GM23248 (cell line): Measurements from ENCODE around the gene TJAP1. TPM values are rescaled to one million over a fixed set of nuclear protein-coding genes. Genes with fewer than 3 reads are reported as not detected.
"Not testable (repeated sequence)": the region's sequence is repeated elsewhere in the genome, so short reads cannot be mapped to it uniquely, and the experiment has no call there.

Experiments used
- DNase-seq: peaks from one replicate; pipeline ENCODE4 v3.0.0-alpha.2; 2015
- H2AFZ ChIP-seq: fragments of 200-600 bp; sonication (generic); 2 replicates; pipeline ENCODE4 v1.6.1; 2016; ENCODE audit warnings: antibody characterized with exemption
- H3F3A ChIP-seq: fragments of 200-600 bp; sonication (generic); 2 replicates; pipeline ENCODE4 v1.6.1; 2016; ENCODE audit warnings: mild to moderate bottlenecking, antibody characterized with exemption, mixed run types; ENCODE audit not compliant: insufficient read depth
- H3K27ac ChIP-seq: fragments of 200-600 bp; sonication (generic); 2 replicates; pipeline ENCODE4 v1.5.1; 2016; ENCODE audit warnings: mild to moderate bottlenecking
- H3K27me3 ChIP-seq: fragments of 200-600 bp; sonication (generic); replicated peaks from 2 replicates; pipeline ENCODE4 v1.6.1; 2016; ENCODE audit warnings: mild to moderate bottlenecking; ENCODE audit not compliant: insufficient read depth
- H3K36me3 ChIP-seq: fragments of 200-600 bp; sonication (generic); 2 replicates; pipeline ENCODE4 v1.6.1; 2016; ENCODE audit warnings: low read depth, mild to moderate bottlenecking
- H3K4me1 ChIP-seq: fragments of 200-600 bp; sonication (generic); 2 replicates; pipeline ENCODE4 v1.6.1; 2016; ENCODE audit warnings: mild to moderate bottlenecking; ENCODE audit not compliant: insufficient read depth
- H3K4me2 ChIP-seq: fragments of 200-600 bp; sonication (generic); one replicate; pipeline ENCODE4 v1.6.1; 2016; ENCODE audit warnings: mild to moderate bottlenecking; ENCODE audit not compliant: unreplicated experiment
- H3K4me3 ChIP-seq: fragments of 200-600 bp; sonication (generic); 2 replicates; pipeline ENCODE4 v1.5.1; 2016; ENCODE audit warnings: mild to moderate bottlenecking
- H3K79me2 ChIP-seq: fragments of 200-600 bp; sonication (generic); 2 replicates; pipeline ENCODE4 v1.6.1; 2016; ENCODE audit warnings: mild to moderate bottlenecking; ENCODE audit not compliant: insufficient read depth
- H3K9ac ChIP-seq: fragments of 200-600 bp; sonication (generic); 2 replicates; pipeline ENCODE4 v1.6.1; 2016; ENCODE audit warnings: mild to moderate bottlenecking
- H3K9me2 ChIP-seq: fragments of 200-600 bp; sonication (generic); 2 replicates; pipeline ENCODE4 v1.6.1; 2016; ENCODE audit warnings: mixed run types, mild to moderate bottlenecking, moderate library complexity; ENCODE audit not compliant: insufficient read depth
- H3K9me3 ChIP-seq: fragments of 200-600 bp; sonication (generic); one replicate; pipeline ENCODE4 v1.6.1; 2017; ENCODE audit warnings: low read depth
- H4K20me1 ChIP-seq: fragments of 200-600 bp; sonication (generic); 2 replicates; pipeline ENCODE4 v1.6.0; 2016; ENCODE audit not compliant: insufficient read depth
- EZH2 ChIP-seq: fragments of 200-600 bp; sonication (generic); IDR thresholded peaks from 2 replicates; pipeline ENCODE4 v1.6.1; 2018; ENCODE audit warnings: antibody characterized with exemption, mild to moderate bottlenecking; ENCODE audit not compliant: insufficient read depth, poor library complexity, severe bottlenecking
- EZH2phosphoT487 ChIP-seq: fragments of 200-600 bp; sonication (generic); IDR thresholded peaks from 2 replicates; pipeline ENCODE4 v1.6.1; 2018; ENCODE audit warnings: antibody characterized with exemption, moderate library complexity, mild to moderate bottlenecking, low read depth; ENCODE audit not compliant: insufficient read depth
- WGBS, 2 experiments: methylation state at CpG; one replicate each; pipeline ENCODE4 v1.1.6; 2015 to 2017; ENCODE audit warnings: low lambda C conversion rate in 2 of 2, low coverage in 1 of 2; ENCODE audit errors: missing lambda C conversion rate in 2 of 2; 5-methylcytosine and 5-hydroxymethylcytosine counted together
- in situ Hi-C: fragments of 300-500 bp; cut with MboI; formaldehyde crosslinking; loops from 2 replicates; pipeline ENCODE4 v1.15.0; 2020
- polyA plus RNA-seq: library from polyadenylated mRNA; unstranded; fragments of >200 nt; fragmentation: Nextera tagmentation; extraction: Ambion mirVana; gene quantifications from 2 replicates; pipeline ENCODE4 v1.2.1, GENCODE V29; 2016
- total RNA-seq: library from RNA; depleted of rRNA; stranded (reverse); fragments of >200 nt; shearing (Covaris generic); gene quantifications from 2 replicates; pipeline ENCODE4 v1.2.3, GENCODE V29; 2014

The TJAP1 gene
- total and polyA plus RNA-seq, 2 experiments from 2014 or later = 16.0 to 32.9 TPM

GRCh38 chr6:43523284-43523683, 45.9 kb downstream of the TJAP1 start:
- Histone ChIP-seq H3K9ac (no peak overlapping the region), H3K4me1 (peaks cover 6% of the 10 kb centered on the region), H3K4me3 (no peak overlapping the region), H3K27me3 (no peaks in the 10 kb centered on the region), H3K9me2 (no peaks in the 10 kb centered on the region), H3K36me3 (peaks cover 80% of the 10 kb centered on the region), H2AFZ (no peak overlapping the region), H3K27ac (no peak overlapping the region), H4K20me1 (no peaks in the 10 kb centered on the region), H3K9me3 (no peaks in the 10 kb centered on the region), H3F3A (peaks cover 44% of the 10 kb centered on the region), H3K79me2 (peaks cover 21% of the 10 kb centered on the region), H3K4me2 (no peak overlapping the region)
- TF ChIP-seq EZH2 (no peak), EZH2phosphoT487 (no peak)
- in situ Hi-C loops = no loop called here
- DNase-seq = no peak
- WGBS, 2 experiments = 97 to 98% methylated on average over 3 of the region's 3 CpGs

GRCh38 chr6:43524483-43524961, 47.2 kb downstream of the TJAP1 start:
- in situ Hi-C loops = no loop called here
- Histone ChIP-seq H3K4me1 (no peaks in the 10 kb centered on the region), H4K20me1 (no peaks in the 10 kb centered on the region), H3K9me2 (no peaks in the 10 kb centered on the region), H3K9ac (no peak overlapping the region), H3K79me2 (peaks cover 8% of the 10 kb centered on the region), H3K27me3 (no peaks in the 10 kb centered on the region), H3K4me2 (no peak overlapping the region), H2AFZ (no peak overlapping the region), H3K4me3 (no peak overlapping the region), H3K36me3 (peaks cover 84% of the 10 kb centered on the region), H3K9me3 (no peaks in the 10 kb centered on the region), H3F3A (peaks cover 42% of the 10 kb centered on the region), H3K27ac (no peak overlapping the region)
- no peak for DNase-seq
- no peak for TF ChIP-seq EZH2phosphoT487
- WGBS, 2 experiments = 89 to 94% methylated on average over 10 of the region's 10 CpGs

GRCh38 chr6:43532201-43532600, 54.8 kb downstream of the TJAP1 start:
- no peaks in the 10 kb centered on the region for H4K20me1 ChIP-seq
- DNase-seq = peak; percentile 51

GRCh38 chr6:43538986-43539385, 61.6 kb downstream of the TJAP1 start:
- H3K27me3 ChIP-seq, H3K9me2 ChIP-seq, DNase-seq, H3K9ac ChIP-seq, H3K4me3 ChIP-seq, H3K4me1 ChIP-seq, in situ Hi-C loops, H2AFZ ChIP-seq, H3K27ac ChIP-seq, H3K4me2 ChIP-seq, H4K20me1 ChIP-seq, H3F3A ChIP-seq, H3K9me3 ChIP-seq, H3K79me2 ChIP-seq: not testable (repeated sequence)
- WGBS, 2 experiments = 96 to 97% methylated on average over 17 of the region's 17 CpGs
- H3K36me3 ChIP-seq = peaks cover 40% of the 10 kb centered on the region

More at GRCh38 chr6:43532201-43532600, 54.8 kb downstream of the TJAP1 start:
- WGBS, 2 experiments = 47 to 71% methylated on average over 1 of the region's 1 CpG
- TF ChIP-seq EZH2 (no peak), EZH2phosphoT487 (no peak)
- Histone ChIP-seq H3F3A (peaks cover 20% of the 10 kb centered on the region), H3K27me3 (no peaks in the 10 kb centered on the region), H3K9me2 (no peaks in the 10 kb centered on the region), H3K36me3 (peaks cover 38% of the 10 kb centered on the region; the same call in 1 of the 2 replicates), H3K9me3 (no peaks in the 10 kb centered on the region), H3K9ac (no peak overlapping the region), H3K4me2 (no peak overlapping the region), H3K79me2 (no peaks in the 10 kb centered on the region), H3K4me1 (0 out of 2 replicates have a peak, but pooled peaks cover 3% of the 10 kb centered on the region), H3K4me3 (no peak overlapping the region), H3K27ac (peak overlapping the region; percentile 4; the same call in 1 of the 2 replicates), H2AFZ (no peak overlapping the region)
- in situ Hi-C loops = no loop called here

GRCh38 chr6:43539409-43539808, 62.0 kb downstream of the TJAP1 start:
- H3K4me1 ChIP-seq, in situ Hi-C loops, DNase-seq, H3K4me3 ChIP-seq, H3K9ac ChIP-seq, H3K79me2 ChIP-seq, H3K9me2 ChIP-seq, H3K4me2 ChIP-seq, H3K27me3 ChIP-seq, H4K20me1 ChIP-seq, H2AFZ ChIP-seq, H3K27ac ChIP-seq, H3F3A ChIP-seq, H3K9me3 ChIP-seq: not testable (repeated sequence)
- WGBS, 2 experiments = 98 to 99% methylated on average over 9 to 20 of the region's 20 CpGs
- peaks cover 40% of the 10 kb centered on the region for H3K36me3 ChIP-seq
